HG02938 (cell line): ENCODE data around the gene BTNL9.
"Not testable (repeated sequence)": the region's sequence is repeated elsewhere in the genome, so short reads cannot be mapped to it uniquely, and the experiment has no call there.

Experiments used
- ATAC-seq: cut with Tn5 transposase; IDR thresholded peaks from one replicate; pipeline ENCODE4 v1.9.1; 2021; ENCODE audit warnings: mild to moderate bottlenecking, moderate library complexity; ENCODE audit not compliant: unreplicated experiment

Gene BTNL9

GRCh38 chr5:181059297-181060230 is 19.5 kb downstream of the BTNL9 start:
- ATAC-seq = no peak

- ATAC-seq = no peak
Observed at GRCh38 chr5:181060231-181060590, 20.1 kb downstream of the BTNL9 start.

- no peak for ATAC-seq
Observed at GRCh38 chr5:181060924-181061323, 20.9 kb downstream of the BTNL9 start.

- ATAC-seq = no peak
Observed at GRCh38 chr5:181061645-181062044, 21.6 kb downstream of the BTNL9 start.

- ATAC-seq = no peak
Observed at GRCh38 chr5:181062631-181063030, 22.6 kb downstream of the BTNL9 start.

GRCh38 chr5:181063514-181063913 is 23.4 kb downstream of the BTNL9 start:
- ATAC-seq = no peak

- ATAC-seq = no peak
Observed at GRCh38 chr5:181064987-181065386, 24.9 kb downstream of the BTNL9 start.

GRCh38 chr5:181069767-181070491 is 29.9 kb downstream of the BTNL9 start:
- no peak for ATAC-seq

GRCh38 chr5:181070523-181070922 is 30.5 kb downstream of the BTNL9 start:
- no peak for ATAC-seq

- no peak for ATAC-seq
Observed at GRCh38 chr5:181071257-181071656, 31.2 kb downstream of the BTNL9 start.

GRCh38 chr5:181076920-181077319 is 36.9 kb downstream of the BTNL9 start:
- no peak for ATAC-seq

- ATAC-seq = no peak
Observed at GRCh38 chr5:181081989-181082388, 41.9 kb downstream of the BTNL9 start.

GRCh38 chr5:181084621-181085195 is 44.6 kb downstream of the BTNL9 start:
- ATAC-seq = no peak

- no peak for ATAC-seq
Observed at GRCh38 chr5:181086026-181086883, 46.2 kb downstream of the BTNL9 start.

GRCh38 chr5:181086884-181087205 is 46.8 kb downstream of the BTNL9 start:
- ATAC-seq = no peak

- ATAC-seq = no peak
Observed at GRCh38 chr5:181087309-181087708, 47.2 kb downstream of the BTNL9 start.

GRCh38 chr5:181088289-181088688 is 48.2 kb downstream of the BTNL9 start:
- ATAC-seq = no peak

GRCh38 chr5:181092428-181092827 is 52.4 kb downstream of the BTNL9 start:
- ATAC-seq = no peak

GRCh38 chr5:181095162-181095561 is 55.1 kb downstream of the BTNL9 start:
- not testable (repeated sequence) for ATAC-seq

GRCh38 chr5:181096721-181097382 is 56.8 kb downstream of the BTNL9 start:
- ATAC-seq = not testable (repeated sequence)
